Head of caudate nucleus (tissue), 42 donors: ENCODE measurements around the gene ARHGAP35.
"Not testable (repeated sequence)": the region's sequence is repeated elsewhere in the genome, so short reads cannot be mapped to it uniquely, and the experiment has no call there.

ENCODE experiments used
- DNase-seq, 42 donors: peaks; one replicate each; pipeline versions ENCODE4 v3.0.0 to v3.0.0-alpha.2; 2020 to 2021; ENCODE audit warnings: mixed read lengths in 7 of 42
- intact Hi-C: fragments of 100-400 bp; cut with DNase I; formaldehyde crosslinking; loops from one replicate; pipeline ENCODE4 v1.15.0; 2022

The ARHGAP35 gene

GRCh38 chr19:46840498-46840942 lies 20.3 kb upstream of the ARHGAP35 start:
- DNase-seq, result peak in 33 of 42 donors; percentile 22 to 77 (median 53)
- intact Hi-C loops, result no loop called here

- intact Hi-C loops, result no loop called here
- peak in 1 of 42 donors; percentile 35 for DNase-seq
Observed at GRCh38 chr19:46841458-46842083, 19.2 kb upstream of the ARHGAP35 start.

GRCh38 chr19:46842791-46843190 lies 18.0 kb upstream of the ARHGAP35 start:
- intact Hi-C loops, result no loop called here
- no peak for DNase-seq

GRCh38 chr19:46844067-46844489 lies 16.7 kb upstream of the ARHGAP35 start:
- intact Hi-C loops, result no loop called here
- no peak for DNase-seq

GRCh38 chr19:46845959-46846459 lies 14.8 kb upstream of the ARHGAP35 start:
- DNase-seq, result no peak
- intact Hi-C loops, result no loop called here

- intact Hi-C loops, result no loop called here
- no peak for DNase-seq
Observed at GRCh38 chr19:46847528-46847927, 13.3 kb upstream of the ARHGAP35 start.

GRCh38 chr19:46848389-46848788 lies 12.4 kb upstream of the ARHGAP35 start:
- no peak for DNase-seq
- intact Hi-C loops, result no loop called here

GRCh38 chr19:46849610-46850009 lies 11.2 kb upstream of the ARHGAP35 start:
- intact Hi-C loops, result no loop called here
- DNase-seq, result peak in 1 of 42 donors; percentile 1

- intact Hi-C loops, result no loop called here
- DNase-seq, result peak; percentile 94 to 100 (median 98)
Observed at GRCh38 chr19:46850228-46851203, 10.3 kb upstream of the ARHGAP35 start, which contains the start of gene AP2S1. AP2S1 (minus strand) TSS chr19:46850846; CDS start chr19:46850766, 80 bp downstream.

- no peak for DNase-seq
- intact Hi-C loops, result no loop called here
Observed at GRCh38 chr19:46852830-46853229, 8.0 kb upstream of the ARHGAP35 start.

- intact Hi-C loops, result not testable (repeated sequence)
Observed at GRCh38 chr19:46854698-46855097, 6.1 kb upstream of the ARHGAP35 start.

GRCh38 chr19:46856062-46857022 lies 4.5 kb upstream of the ARHGAP35 start:
- DNase-seq, result peak; percentile 97 to 100 (median 99)
- intact Hi-C loops, result loop anchor here (1.0 kb wide), 1 partner anchor 135 kb away; no protein-coding TSS in a partner anchor

More at GRCh38 chr19:46854698-46855097, 6.1 kb upstream of the ARHGAP35 start:
- DNase-seq, result peak in 1 of 42 donors; percentile 0

- peak in 13 of 42 donors; percentile 21 to 65 (median 46) for DNase-seq
- intact Hi-C loops, result loop anchor here (5.0 to 10.0 kb wide), 2 partner anchors 63 to 275 kb away; partner anchors contain the start of gene SAE1
Observed at GRCh38 chr19:46859637-46860124, 1.1 kb upstream of the ARHGAP35 start.

GRCh38 chr19:46860125-46860845 lies 512 bp upstream of the ARHGAP35 start:
- intact Hi-C loops, result loop anchor here (5.0 to 10.0 kb wide), 2 partner anchors 62 to 275 kb away; partner anchors contain the start of gene SAE1

GRCh38 chr19:46861691-46862502 lies 1.1 kb downstream of the ARHGAP35 start:
- intact Hi-C loops, result loop anchor here (5.0 to 10.0 kb wide), 2 partner anchors 60 to 273 kb away; partner anchors contain the start of gene SAE1
- peak in 34 of 42 donors; percentile 12 to 78 (median 39) for DNase-seq

More at GRCh38 chr19:46860125-46860845, 512 bp upstream of the ARHGAP35 start:
- DNase-seq, result peak; percentile 95 to 99 (median 98)

- DNase-seq, result peak in 7 of 42 donors; percentile 5 to 31 (median 12)
- intact Hi-C loops, result loop anchor here (5.0 to 10.0 kb wide), 2 partner anchors 60 to 272 kb away; partner anchors contain the start of gene SAE1
Observed at GRCh38 chr19:46862503-46862834, 1.7 kb downstream of the ARHGAP35 start.
